OCI-LY7 (cell line): ENCODE data around the gene B3GALT4.

Experiments
- EZH2phosphoT487 ChIP-seq: fragments of 200-600 bp; sonication (generic); IDR thresholded peaks from 2 replicates; pipeline ENCODE4 v1.6.1; 2018; ENCODE audit warnings: low read depth, borderline replicate concordance, mild to moderate bottlenecking, mixed run types, antibody characterized with exemption, low read length, moderate library complexity, mixed read lengths
- TF ChIP-seq, protein P1 (sequence below): fragments of 200-600 bp; sonication (generic); conservative IDR thresholded peaks from 2 replicates; pipeline ENCODE4 v1.5.1; 2014; ENCODE audit warnings: mild to moderate bottlenecking, antibody characterized with exemption, low read length, moderate library complexity, mixed read lengths

DNA sequence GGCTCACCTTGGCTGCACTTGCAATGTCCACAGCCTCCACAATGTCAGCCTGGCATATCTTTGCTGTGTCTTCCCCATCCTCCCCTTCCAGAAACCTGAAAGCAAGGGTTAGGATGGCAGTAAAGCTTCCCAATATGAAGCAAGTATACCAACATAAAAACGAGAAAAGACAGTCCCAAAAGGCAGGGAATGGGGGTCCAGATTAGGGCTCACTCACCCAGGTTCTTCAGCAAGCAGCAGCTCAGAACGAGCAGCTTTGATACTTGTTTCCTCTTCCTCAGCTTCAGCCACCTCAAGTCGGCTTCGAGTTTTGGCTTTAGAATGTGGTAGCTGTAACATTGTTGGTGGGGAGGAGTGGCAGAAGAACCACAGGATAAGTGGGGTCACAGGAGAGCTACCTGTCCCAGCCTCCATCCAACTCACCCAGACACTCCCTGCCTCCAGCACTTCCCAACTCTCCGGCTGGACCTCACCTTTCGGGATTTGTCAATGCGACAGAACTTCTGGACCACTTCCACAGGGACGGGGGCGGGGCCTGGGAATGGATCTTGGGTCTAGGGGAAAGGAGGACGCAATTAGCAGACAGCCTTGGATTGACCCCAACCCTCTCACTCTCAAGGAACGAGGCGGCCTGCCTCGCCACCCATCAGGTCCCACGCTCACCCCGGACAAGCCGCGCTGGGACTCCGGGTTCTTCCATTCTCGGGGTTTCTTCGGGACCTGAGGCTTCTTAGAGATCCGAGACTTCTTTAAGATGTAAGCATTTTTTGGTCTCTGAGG, 11.4 kb downstream of the B3GALT4 start:
- TF ChIP-seq, protein P1, sequence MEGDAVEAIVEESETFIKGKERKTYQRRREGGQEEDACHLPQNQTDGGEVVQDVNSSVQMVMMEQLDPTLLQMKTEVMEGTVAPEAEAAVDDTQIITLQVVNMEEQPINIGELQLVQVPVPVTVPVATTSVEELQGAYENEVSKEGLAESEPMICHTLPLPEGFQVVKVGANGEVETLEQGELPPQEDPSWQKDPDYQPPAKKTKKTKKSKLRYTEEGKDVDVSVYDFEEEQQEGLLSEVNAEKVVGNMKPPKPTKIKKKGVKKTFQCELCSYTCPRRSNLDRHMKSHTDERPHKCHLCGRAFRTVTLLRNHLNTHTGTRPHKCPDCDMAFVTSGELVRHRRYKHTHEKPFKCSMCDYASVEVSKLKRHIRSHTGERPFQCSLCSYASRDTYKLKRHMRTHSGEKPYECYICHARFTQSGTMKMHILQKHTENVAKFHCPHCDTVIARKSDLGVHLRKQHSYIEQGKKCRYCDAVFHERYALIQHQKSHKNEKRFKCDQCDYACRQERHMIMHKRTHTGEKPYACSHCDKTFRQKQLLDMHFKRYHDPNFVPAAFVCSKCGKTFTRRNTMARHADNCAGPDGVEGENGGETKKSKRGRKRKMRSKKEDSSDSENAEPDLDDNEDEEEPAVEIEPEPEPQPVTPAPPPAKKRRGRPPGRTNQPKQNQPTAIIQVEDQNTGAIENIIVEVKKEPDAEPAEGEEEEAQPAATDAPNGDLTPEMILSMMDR = no peak
- TF ChIP-seq EZH2phosphoT487 = no peak
